ENCODE results near the gene TRIM2. TPM values are rescaled to one million over a fixed set of nuclear protein-coding genes. Genes with fewer than 3 reads are reported as not detected.

Gene TRIM2
- total RNA-seq, 1 experiment from 2014 or later = 41.4 TPM

DNA sequence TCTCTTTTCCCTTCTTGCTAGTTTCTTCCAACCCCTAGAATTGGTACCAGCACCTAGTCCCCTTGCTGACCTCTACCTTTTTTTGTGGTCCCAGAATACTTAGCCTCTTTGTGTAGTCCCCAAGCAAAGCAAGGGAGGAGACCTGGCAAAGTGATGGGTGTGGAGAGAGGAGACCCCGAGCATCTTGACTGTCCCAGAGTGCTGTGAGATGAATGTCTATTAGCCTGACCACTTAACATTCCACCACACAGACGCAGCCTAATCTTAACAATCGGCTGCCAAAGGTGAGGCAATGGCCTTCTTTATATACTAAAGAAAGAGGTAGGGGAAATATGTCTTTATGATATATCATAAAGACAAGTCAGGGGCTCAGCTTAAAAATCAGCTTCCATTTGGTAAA is 55.9 kb downstream of the TRIM2 start (continued):
- TF ChIP-seq, protein P1, sequence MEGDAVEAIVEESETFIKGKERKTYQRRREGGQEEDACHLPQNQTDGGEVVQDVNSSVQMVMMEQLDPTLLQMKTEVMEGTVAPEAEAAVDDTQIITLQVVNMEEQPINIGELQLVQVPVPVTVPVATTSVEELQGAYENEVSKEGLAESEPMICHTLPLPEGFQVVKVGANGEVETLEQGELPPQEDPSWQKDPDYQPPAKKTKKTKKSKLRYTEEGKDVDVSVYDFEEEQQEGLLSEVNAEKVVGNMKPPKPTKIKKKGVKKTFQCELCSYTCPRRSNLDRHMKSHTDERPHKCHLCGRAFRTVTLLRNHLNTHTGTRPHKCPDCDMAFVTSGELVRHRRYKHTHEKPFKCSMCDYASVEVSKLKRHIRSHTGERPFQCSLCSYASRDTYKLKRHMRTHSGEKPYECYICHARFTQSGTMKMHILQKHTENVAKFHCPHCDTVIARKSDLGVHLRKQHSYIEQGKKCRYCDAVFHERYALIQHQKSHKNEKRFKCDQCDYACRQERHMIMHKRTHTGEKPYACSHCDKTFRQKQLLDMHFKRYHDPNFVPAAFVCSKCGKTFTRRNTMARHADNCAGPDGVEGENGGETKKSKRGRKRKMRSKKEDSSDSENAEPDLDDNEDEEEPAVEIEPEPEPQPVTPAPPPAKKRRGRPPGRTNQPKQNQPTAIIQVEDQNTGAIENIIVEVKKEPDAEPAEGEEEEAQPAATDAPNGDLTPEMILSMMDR (IDR thresholded peaks at IDR 0.05 in 2 of 3, conservative IDR thresholded peaks at IDR 0.05 in 1 of 3; ENCODE audit: borderline replicate concordance in 1 of 3, insufficient read depth in 1 of 3, low read depth in 2 of 3, low read length in 2 of 3) = no peak
- no peak for TF ChIP-seq SIN3A (IDR thresholded peaks at IDR 0.05; ENCODE audit: low read depth)
- TF ChIP-seq EZH2phosphoT487 (IDR thresholded peaks at IDR 0.05; ENCODE audit: borderline replicate concordance) = no peak
- no peak for TF ChIP-seq ZNF274 (IDR thresholded peaks at IDR 0.05; ENCODE audit: low read depth, low read length)

DNA sequence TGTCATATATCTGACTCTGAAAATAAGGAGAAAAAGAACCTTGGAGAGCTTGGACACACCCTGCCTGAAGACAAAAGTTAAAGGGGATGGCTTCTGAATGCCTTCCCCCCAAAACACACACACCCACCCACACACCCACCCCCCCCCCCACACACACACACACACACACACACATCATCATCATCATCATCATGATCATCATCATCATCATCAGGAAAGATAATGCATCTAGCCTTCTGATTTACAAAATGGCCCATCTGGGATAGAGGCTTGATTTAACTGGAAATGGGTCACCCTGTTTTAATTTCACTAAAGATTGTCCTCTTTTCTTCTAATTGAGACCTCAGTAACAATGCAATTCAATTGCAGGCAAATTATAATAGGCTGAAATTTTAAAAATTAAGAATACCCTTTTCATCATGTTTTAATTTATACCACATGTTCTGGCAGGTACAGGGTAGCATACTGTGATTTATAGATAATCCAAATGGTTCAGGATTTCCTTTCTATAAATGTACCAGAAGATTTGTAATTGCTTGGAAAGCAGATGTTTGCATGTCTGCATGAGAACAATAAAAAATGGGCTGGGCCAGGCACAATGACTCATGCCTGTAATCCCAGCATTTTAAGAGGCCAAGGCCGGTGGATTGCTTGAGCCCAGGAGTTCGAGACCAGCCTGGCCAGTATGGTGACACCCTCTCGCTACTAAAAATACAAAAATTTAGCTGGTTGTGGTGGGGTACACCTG is 56.5 kb downstream of the TRIM2 start:
- H3K79me2 ChIP-seq (ENCODE audit: insufficient read depth, low read length) = no peaks in the 10 kb centered on the region
- no peak overlapping the region for H3K9ac ChIP-seq (ENCODE audit: low read length)
- ChIA-PET POLR2A (no interaction called here), RAD21 (ENCODE audit: low non-redundant PET in 1 of 2, low total read pairs in 2 of 2, uncharacterized antibody in 2 of 2, unreplicated experiment in 2 of 2) (no interaction called here), CTCF (no interaction called here)
- H3K4me3 ChIP-seq (replicated peaks in 1 of 2; ENCODE audit: low read depth in 1 of 2, low read length in 2 of 2) = no peak overlapping the region
- no peak overlapping the region for H2AFZ ChIP-seq (ENCODE audit: low read depth, low read length, poor library complexity, severe bottlenecking)
- H3K4me2 ChIP-seq (ENCODE audit: low read length) = no peak overlapping the region
- no peaks in the 10 kb centered on the region; a peak in 1 of 4 replicates for H3K9me3 ChIP-seq (ENCODE audit: control insufficient read depth in 1 of 2, insufficient read depth in 1 of 2, low read depth in 1 of 2, low read length in 2 of 2)
- no TSS peak for BruUV-seq (replicated peaks)
- no peaks in the 10 kb centered on the region for H3K27me3 ChIP-seq (ENCODE audit: insufficient read depth, low read length)
- no peak overlapping the region for H3K27ac ChIP-seq (ENCODE audit: low read depth, low read length)
- no peaks in the 10 kb centered on the region for H4K20me1 ChIP-seq (ENCODE audit: insufficient read depth)
- no peaks in the 10 kb centered on the region for H3K9me2 ChIP-seq (ENCODE audit: insufficient read depth)
- ATAC-seq = no peak
- no peaks in the 10 kb centered on the region for H3K4me1 ChIP-seq (ENCODE audit: control insufficient read depth in 1 of 2, insufficient read depth in 2 of 2, low read length in 2 of 2)
- no peaks in the 10 kb centered on the region for H3K36me3 ChIP-seq (ENCODE audit: control insufficient read depth in 1 of 2, insufficient read depth in 2 of 2, low read length in 2 of 2)
- DNase-seq (ENCODE audit: low read depth, low spot score) = no peak
- intact Hi-C loops (cut with micrococcal nuclease) = no loop called here
- TF ChIP-seq, protein P2, sequence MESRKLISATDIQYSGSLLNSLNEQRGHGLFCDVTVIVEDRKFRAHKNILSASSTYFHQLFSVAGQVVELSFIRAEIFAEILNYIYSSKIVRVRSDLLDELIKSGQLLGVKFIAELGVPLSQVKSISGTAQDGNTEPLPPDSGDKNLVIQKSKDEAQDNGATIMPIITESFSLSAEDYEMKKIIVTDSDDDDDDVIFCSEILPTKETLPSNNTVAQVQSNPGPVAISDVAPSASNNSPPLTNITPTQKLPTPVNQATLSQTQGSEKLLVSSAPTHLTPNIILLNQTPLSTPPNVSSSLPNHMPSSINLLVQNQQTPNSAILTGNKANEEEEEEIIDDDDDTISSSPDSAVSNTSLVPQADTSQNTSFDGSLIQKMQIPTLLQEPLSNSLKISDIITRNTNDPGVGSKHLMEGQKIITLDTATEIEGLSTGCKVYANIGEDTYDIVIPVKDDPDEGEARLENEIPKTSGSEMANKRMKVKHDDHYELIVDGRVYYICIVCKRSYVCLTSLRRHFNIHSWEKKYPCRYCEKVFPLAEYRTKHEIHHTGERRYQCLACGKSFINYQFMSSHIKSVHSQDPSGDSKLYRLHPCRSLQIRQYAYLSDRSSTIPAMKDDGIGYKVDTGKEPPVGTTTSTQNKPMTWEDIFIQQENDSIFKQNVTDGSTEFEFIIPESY (IDR thresholded peaks at IDR 0.05; ENCODE audit: extremely low read depth, insufficient replicate concordance, low read length) = no peak
- TF ChIP-seq ZNF274 (IDR thresholded peaks at IDR 0.05; ENCODE audit: low read depth, low read length) (no peak), POLR2A (IDR thresholded peaks at IDR 0.05; ENCODE audit: borderline replicate concordance, extremely low read depth, insufficient read depth, insufficient read length) (no peak), FOSL1 (IDR thresholded peaks at IDR 0.05; ENCODE audit: low read depth) (no peak), JUND (IDR thresholded peaks at IDR 0.05) (no peak), SP1 (IDR thresholded peaks at IDR 0.05; ENCODE audit: low read depth) (no peak), ELF1 (IDR thresholded peaks at IDR 0.05; ENCODE audit: borderline replicate concordance, low read depth) (no peak), SRF (IDR thresholded peaks at IDR 0.05; ENCODE audit: low read depth) (no peak), CBX3 (IDR thresholded peaks at IDR 0.05; ENCODE audit: low read depth) (no peak)
- TF ChIP-seq, protein P3, sequence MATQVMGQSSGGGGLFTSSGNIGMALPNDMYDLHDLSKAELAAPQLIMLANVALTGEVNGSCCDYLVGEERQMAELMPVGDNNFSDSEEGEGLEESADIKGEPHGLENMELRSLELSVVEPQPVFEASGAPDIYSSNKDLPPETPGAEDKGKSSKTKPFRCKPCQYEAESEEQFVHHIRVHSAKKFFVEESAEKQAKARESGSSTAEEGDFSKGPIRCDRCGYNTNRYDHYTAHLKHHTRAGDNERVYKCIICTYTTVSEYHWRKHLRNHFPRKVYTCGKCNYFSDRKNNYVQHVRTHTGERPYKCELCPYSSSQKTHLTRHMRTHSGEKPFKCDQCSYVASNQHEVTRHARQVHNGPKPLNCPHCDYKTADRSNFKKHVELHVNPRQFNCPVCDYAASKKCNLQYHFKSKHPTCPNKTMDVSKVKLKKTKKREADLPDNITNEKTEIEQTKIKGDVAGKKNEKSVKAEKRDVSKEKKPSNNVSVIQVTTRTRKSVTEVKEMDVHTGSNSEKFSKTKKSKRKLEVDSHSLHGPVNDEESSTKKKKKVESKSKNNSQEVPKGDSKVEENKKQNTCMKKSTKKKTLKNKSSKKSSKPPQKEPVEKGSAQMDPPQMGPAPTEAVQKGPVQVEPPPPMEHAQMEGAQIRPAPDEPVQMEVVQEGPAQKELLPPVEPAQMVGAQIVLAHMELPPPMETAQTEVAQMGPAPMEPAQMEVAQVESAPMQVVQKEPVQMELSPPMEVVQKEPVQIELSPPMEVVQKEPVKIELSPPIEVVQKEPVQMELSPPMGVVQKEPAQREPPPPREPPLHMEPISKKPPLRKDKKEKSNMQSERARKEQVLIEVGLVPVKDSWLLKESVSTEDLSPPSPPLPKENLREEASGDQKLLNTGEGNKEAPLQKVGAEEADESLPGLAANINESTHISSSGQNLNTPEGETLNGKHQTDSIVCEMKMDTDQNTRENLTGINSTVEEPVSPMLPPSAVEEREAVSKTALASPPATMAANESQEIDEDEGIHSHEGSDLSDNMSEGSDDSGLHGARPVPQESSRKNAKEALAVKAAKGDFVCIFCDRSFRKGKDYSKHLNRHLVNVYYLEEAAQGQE (IDR thresholded peaks at IDR 0.05; ENCODE audit: low read depth) = no peak
- TF ChIP-seq, protein P4, sequence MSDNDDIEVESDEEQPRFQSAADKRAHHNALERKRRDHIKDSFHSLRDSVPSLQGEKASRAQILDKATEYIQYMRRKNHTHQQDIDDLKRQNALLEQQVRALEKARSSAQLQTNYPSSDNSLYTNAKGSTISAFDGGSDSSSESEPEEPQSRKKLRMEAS (IDR thresholded peaks at IDR 0.05) = no peak
- TF ChIP-seq, protein P1 (IDR thresholded peaks at IDR 0.05 in 2 of 3, conservative IDR thresholded peaks at IDR 0.05 in 1 of 3; ENCODE audit: borderline replicate concordance in 1 of 3, insufficient read depth in 1 of 3, low read depth in 2 of 3, low read length in 2 of 3) = no peak

Measured in HCT116 (cell line).